Stimulated activated naive CD8-positive, alpha-beta T cell treated with anti-CD3 and anti-CD28 coated beads, Interleukin-15, Interleukin-2, amounts not matched to agents 100 ng/mL and 50 ng/mL, for 24 hours (primary cell): ENCODE measurements around the gene KSR2.
"Not testable (repeated sequence)": the region's sequence is repeated elsewhere in the genome, so short reads cannot be mapped to it uniquely, and the experiment has no call there.

Experiments
- H3K27ac Mint-ChIP-seq: one replicate; pipeline ENCODE4 v1.8.0; 2021; ENCODE audit warnings: mild to moderate bottlenecking, mixed read lengths
- H3K27me3 Mint-ChIP-seq: one replicate; pipeline ENCODE4 v1.8.0; 2021; ENCODE audit warnings: mixed read lengths
- H3K36me3 Mint-ChIP-seq: one replicate; pipeline ENCODE4 v1.8.0; 2021; ENCODE audit warnings: low read depth, mixed read lengths
- H3K4me1 Mint-ChIP-seq: one replicate; pipeline ENCODE4 v1.8.0; 2021; ENCODE audit warnings: low read depth, mixed read lengths
- H3K4me3 Mint-ChIP-seq: one replicate; pipeline ENCODE4 v1.8.0; 2021; ENCODE audit warnings: mild to moderate bottlenecking, mixed read lengths
- H3K9me3 Mint-ChIP-seq: one replicate; pipeline ENCODE4 v1.8.0; 2021; ENCODE audit warnings: mixed read lengths

Gene KSR2

DNA sequence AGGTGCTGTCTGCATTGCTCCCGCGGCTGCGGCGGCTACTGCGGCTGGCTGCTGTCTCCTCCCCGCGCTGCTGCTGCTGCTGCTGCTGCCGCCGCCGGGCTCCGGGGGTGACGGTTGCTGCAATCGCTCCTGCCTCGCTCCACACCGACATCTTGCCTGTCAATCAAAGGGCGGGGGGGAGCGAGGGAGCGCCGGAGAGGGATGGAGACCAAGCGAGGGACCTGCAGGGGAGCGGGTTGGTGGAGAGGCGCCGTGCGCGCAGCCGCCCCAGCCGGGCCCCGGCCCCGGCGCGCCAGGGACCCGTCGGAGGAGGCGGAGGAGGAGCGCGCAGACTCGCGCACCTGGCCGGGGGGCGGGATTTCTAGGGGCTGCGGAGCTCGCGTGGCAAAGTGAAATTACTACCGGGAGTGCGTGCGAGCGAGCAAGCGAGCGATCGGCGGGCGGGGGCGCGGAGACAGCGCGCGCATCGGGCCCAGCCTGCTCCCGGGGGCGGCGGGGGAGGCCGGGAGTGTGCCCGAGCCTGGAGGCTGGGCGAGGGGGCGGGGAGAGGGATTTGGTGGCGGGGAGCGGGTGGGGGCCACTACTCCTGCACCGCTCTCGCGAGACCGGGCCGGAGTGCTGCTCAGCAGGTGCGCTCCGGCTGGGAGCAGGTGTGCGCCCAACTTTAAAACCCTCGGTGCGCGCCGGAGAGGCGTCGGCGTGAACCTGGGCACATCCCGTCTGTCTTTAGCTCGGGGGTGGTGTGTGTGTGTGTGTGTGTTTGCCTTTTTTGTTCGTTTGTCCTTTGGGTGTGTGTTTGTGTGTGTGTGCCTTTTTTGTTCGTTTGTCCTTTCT is at the start of gene KSR2:
TSS of gene KSR2 (minus strand) at position 165 of the 834 bp plus-strand sequence. CDS start 735 bp downstream, outside the sequence.
- Mint-ChIP-seq H3K27me3 (peaks cover 66% of the 10 kb centered on the region), H3K36me3 (peaks cover 4% of the 10 kb centered on the region), H3K4me1 (peaks cover 5% of the 10 kb centered on the region), H3K9me3 (peaks cover 12% of the 10 kb centered on the region), H3K27ac (no peak within 1 kb of the TSS), H3K4me3 (peak within 1 kb of the TSS; percentile 81)

DNA sequence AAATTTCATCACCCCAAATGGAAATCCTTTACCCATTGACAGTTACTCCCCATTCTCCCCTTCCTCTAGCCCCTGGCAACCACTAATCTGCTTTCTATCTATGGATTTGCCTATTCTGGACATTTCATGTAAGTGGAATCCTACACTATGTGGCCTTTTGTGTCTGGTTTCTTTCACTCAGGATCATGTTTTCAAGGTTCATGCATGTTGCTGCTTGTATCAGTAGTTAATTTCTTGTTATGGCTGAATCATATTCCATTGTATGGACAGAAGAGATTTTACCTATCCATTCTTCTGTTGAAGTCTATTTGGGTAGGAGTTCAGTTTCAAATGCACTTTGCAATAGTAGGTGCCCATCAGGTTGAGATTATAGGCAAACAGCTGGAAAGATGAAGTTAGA is 49.1 kb upstream of the KSR2 start:
- Mint-ChIP-seq H3K4me1 (peaks cover 29% of the 10 kb centered on the region), H3K36me3 (peaks cover 46% of the 10 kb centered on the region), H3K27ac (peak overlapping the region; percentile 54), H3K4me3 (peak overlapping the region; percentile 94), H3K27me3 (no peaks in the 10 kb centered on the region), H3K9me3 (no peaks in the 10 kb centered on the region)

DNA sequence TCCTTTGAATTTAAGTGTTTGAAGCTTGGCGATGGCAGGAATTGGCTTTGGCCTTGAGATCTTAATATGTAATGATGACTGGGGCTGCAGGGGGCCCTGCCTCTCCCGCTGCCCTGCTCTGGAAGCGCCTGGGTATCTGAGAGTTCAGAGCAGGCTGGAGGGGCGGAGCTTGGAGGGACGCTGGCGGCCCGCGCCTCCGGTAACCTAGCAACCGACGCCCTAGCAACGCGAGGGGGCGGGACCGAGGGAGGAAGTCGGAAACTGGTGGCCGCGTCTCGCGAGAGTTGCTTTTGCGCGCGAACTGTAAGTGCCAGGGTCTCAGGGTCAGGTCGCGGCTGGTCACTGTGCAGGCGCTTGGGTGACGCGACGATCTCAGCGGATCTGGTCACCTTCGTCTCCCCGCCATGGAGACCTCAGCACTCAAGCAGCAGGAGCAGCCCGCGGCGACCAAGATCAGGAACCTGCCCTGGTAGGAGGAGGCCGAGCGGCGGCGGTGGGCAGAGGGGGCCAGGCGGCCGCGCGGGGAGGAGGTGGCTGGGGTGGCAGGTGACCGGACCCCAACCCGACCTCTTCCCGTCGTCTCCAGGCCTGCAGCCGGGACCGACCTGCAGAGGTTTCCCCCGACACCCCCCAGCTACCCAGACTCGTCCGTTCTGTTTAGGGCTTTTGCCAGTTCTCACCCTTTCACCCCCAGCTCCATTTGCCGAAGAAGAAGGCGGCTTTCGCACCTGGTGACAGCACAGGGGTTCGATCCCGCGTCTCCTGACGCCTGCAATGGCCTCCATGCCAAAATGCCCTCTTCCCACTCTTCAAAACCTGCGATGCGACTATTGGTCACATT is 47.9 kb upstream of the KSR2 start, which contains the start of gene RFC5:
TSS of gene RFC5 (plus strand) at position 280 of the 841 bp plus-strand sequence. CDS start at position 405, 125 bp downstream.
- peak within 1 kb of the TSS; percentile 94 for H3K4me3 Mint-ChIP-seq
- H3K27me3 Mint-ChIP-seq: no peaks in the 10 kb centered on the region
- peaks cover 23% of the 10 kb centered on the region for H3K4me1 Mint-ChIP-seq

DNA sequence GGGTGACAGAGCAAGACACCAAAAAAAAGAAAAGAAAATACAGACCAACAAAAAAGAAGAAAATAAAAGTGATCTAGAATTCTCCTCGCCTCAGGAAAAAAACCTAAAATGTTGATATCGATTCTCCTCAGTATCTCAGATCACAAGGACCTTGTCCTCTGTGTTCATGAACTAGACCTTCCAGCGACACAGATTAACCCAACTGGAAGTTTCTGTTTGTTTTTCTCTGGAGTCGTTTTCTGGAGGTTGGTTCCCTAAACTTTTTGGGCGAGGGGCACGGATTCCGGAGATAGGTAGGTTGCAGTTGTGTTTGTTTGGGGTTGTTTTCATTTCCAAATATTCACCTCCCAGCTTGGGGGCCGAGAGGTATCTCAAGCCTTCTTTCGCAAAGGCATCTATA is 47.2 kb upstream of the KSR2 start:
- peaks cover 23% of the 10 kb centered on the region for H3K4me1 Mint-ChIP-seq
- no peaks in the 10 kb centered on the region for H3K27me3 Mint-ChIP-seq
- peaks cover 27% of the 10 kb centered on the region for H3K36me3 Mint-ChIP-seq
- H3K9me3 Mint-ChIP-seq: no peaks in the 10 kb centered on the region
- no peak overlapping the region for H3K27ac Mint-ChIP-seq
- H3K4me3 Mint-ChIP-seq: peak overlapping the region; percentile 94

More for the DNA sequence above, 47.9 kb upstream of the KSR2 start, which contains the start of gene RFC5:
- Mint-ChIP-seq H3K9me3 (no peaks in the 10 kb centered on the region), H3K27ac (peak within 1 kb of the TSS; percentile 94), H3K36me3 (peaks cover 33% of the 10 kb centered on the region)

DNA sequence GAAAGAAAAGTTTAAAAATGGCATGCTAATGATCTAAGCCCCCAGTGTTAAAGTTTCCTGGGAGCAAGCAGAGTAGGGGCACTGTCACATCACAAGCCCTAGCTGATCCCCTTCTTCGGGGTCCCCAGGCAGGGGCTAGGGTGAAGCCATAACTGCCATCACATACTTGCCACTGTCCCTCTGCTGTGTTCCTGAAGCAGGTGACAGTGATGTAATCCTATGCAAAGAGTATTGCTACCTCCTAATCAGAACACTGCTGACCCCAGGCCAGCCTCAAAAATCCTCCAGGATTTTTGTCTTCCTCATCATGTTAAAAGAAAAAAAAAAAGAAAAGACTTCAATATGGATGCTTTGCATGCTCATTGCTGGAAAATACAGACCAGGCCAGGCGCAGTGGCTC is 46.5 kb upstream of the KSR2 start:
- H3K4me1 Mint-ChIP-seq: peaks cover 23% of the 10 kb centered on the region
- no peak overlapping the region for H3K4me3 Mint-ChIP-seq
- H3K27me3 Mint-ChIP-seq: no peaks in the 10 kb centered on the region
- H3K9me3 Mint-ChIP-seq: no peaks in the 10 kb centered on the region
- peaks cover 21% of the 10 kb centered on the region for H3K36me3 Mint-ChIP-seq
- no peak overlapping the region for H3K27ac Mint-ChIP-seq

DNA sequence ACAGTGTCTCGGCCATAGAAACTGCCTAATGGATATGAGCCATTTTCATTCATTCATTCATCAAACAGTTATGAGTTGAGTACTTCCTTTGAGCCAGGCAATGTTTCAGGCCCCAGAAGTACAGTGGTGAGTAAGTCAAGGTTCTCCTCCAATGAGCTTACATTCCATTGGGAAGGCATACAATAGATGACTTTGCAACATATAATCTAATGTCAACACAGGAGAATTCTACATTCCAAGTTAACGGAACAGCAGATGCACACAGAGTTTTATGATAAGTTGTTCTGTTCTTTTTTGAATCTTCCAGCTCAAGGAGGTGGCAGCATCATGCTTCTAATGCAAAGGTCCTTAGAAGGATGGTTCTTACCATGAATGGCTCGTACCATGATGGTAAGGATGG is 44.5 kb upstream of the KSR2 start:
- H3K27me3 Mint-ChIP-seq: no peaks in the 10 kb centered on the region
- no peak overlapping the region for H3K4me3 Mint-ChIP-seq
- H3K36me3 Mint-ChIP-seq: peaks cover 6% of the 10 kb centered on the region
- peaks cover 19% of the 10 kb centered on the region for H3K4me1 Mint-ChIP-seq
- H3K27ac Mint-ChIP-seq: no peak overlapping the region
- no peaks in the 10 kb centered on the region for H3K9me3 Mint-ChIP-seq

DNA sequence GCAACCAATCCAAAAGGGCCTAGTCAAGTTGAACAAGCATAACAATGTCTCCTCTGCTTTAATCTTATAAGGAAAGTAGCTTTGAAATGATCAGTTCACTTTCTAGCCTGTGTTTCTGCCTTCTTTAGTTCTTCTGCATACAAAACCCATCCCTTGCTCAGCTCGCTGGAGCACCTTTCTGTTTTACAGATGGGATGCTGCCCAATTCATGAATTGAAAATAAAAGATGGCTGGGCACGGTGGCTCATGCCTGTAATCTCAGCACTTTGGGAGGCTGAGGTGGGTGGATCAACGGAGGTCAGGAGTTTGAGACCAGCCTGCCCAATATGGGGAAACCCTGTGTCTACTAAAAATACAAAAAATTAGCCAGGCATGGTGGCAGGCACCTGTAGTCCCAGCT is 43.2 kb upstream of the KSR2 start:
- Mint-ChIP-seq H3K4me3 (no peak overlapping the region), H3K27ac (no peak overlapping the region), H3K4me1 (peaks cover 9% of the 10 kb centered on the region), H3K27me3 (no peaks in the 10 kb centered on the region), H3K36me3 (no peaks in the 10 kb centered on the region), H3K9me3 (no peaks in the 10 kb centered on the region)

DNA sequence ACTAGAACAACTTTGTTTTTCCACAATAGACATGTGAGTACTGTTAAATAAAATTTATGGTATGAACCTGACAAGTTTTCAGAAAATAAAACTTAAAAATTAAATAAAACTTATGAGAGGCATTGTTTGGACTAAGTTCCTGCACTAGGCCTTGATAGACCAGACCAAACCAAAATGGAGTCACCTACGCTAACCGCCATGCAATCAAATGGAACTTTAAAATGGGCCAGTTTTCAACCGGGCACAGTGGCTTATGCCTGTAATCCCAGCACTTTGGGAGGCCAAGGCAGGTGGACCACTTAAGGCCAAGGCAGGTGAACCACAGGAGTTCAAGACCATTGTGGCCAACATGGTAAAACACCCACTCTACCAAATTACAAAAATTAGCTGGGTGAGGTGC is 42.6 kb upstream of the KSR2 start:
- H3K27me3 Mint-ChIP-seq: no peaks in the 10 kb centered on the region

DNA sequence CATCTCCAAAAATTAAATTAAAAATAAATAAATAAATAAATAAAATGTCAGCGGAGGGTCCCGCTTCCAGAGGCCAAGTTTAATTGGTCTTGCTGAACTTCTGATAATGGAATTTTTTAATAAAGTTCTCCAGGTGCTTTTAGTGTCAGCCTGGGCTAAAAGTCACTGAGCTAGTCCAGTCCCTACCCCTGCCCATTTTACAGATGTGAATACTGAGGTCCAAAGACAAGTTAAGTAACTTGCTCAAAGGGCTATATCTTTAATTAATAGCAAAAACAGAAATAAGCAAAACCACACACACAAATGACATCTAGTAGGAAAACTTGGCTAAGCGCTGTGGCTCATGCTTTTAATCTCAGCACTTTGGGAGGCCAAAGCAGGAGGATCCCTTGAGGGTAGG is 42.1 kb upstream of the KSR2 start:
- Mint-ChIP-seq H3K36me3 (no peaks in the 10 kb centered on the region), H3K27ac (no peak overlapping the region), H3K4me1 (peaks cover 2% of the 10 kb centered on the region), H3K9me3 (no peaks in the 10 kb centered on the region), H3K4me3 (no peak overlapping the region), H3K27me3 (no peaks in the 10 kb centered on the region)

More for the DNA sequence above, 42.6 kb upstream of the KSR2 start:
- Mint-ChIP-seq H3K36me3 (no peaks in the 10 kb centered on the region), H3K27ac (no peak overlapping the region), H3K4me1 (peaks cover 6% of the 10 kb centered on the region), H3K9me3 (no peaks in the 10 kb centered on the region), H3K4me3 (no peak overlapping the region)

DNA sequence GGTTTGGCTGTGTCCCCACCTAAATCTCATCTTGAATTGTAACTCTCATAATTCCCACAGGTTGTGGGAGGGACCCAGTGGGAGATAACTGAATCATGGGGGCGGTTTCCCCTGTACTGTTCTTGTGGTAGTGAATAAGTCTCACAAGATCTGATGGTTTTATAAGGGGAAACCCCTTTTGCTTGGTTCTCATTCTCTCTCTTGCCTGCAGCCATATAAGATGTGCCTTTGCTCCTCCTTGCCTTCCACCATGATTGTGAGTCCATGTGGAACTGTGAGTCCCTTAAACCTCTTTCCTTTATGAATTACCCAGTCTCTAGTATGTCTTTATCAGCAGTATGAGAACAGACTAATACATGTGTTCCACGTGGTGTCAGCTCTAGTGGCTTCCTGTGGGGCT is 31.0 kb upstream of the KSR2 start:
- H3K4me3 Mint-ChIP-seq, H3K27ac Mint-ChIP-seq, H3K27me3 Mint-ChIP-seq, H3K9me3 Mint-ChIP-seq, H3K4me1 Mint-ChIP-seq, H3K36me3 Mint-ChIP-seq: not testable (repeated sequence)

DNA sequence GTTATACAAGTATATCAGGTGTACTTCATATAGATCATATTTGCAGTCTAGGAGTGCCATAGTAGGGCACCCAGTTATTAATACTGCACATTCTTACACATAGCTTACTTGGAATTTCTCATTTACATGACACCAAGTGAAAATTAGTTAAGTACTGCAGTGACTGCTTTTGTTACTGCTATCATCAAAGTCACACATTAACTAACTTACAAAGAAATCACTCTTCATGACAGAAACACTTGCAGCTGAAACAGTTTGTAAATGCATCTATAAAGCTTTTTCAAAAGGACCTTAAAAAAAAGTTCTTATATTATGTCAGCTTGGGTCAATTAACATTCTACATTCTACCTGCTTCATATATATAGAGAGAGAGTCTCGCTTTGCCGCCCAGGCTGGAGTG is 29.9 kb upstream of the KSR2 start:
- Mint-ChIP-seq H3K4me3 (no peak overlapping the region), H3K36me3 (peaks cover 5% of the 10 kb centered on the region), H3K9me3 (peaks cover 7% of the 10 kb centered on the region), H3K27ac (no peak overlapping the region), H3K27me3 (peaks cover 5% of the 10 kb centered on the region), H3K4me1 (peaks cover 12% of the 10 kb centered on the region)

DNA sequence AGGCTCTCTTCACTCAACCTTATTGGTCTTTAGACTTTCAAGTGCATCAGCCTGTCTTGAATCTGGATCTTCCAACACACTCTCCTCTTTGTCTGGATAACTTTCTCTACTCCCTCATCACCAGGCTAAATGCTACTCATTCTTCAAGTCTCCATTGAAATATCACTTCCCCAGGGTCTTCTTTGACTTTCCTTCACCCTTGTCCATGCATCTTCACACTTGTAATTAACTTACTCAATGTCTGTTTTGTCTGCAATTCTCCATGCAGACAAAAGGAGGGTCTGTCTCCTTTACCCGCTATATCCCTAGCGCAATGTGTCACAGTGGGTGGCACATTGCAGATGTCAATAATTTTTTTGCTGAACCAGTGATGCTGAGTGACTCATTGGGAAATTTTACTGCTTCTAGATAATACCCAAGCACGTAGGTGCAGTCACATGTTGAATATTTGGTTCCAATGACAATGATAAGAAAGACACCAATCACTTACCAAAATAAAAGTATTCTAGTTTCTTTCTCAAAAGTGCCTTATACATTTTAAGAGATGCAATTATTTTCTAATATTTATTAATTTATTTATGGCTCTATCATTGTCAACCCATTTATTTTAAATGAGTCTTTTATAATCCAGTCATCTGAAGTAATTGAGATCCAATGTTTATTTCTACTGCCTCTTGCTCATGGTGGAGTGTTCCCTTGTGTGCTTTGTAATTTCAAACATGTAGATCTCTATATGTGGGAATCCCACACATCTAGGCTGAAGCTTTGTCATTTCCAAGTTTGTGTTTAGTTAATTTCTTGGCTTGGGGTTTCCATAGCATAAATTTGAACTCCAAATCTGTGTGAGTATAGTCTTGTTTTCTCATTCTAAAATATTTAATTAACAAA is 26.0 kb upstream of the KSR2 start:
- H3K9me3 Mint-ChIP-seq: peaks cover 1% of the 10 kb centered on the region
- H3K27ac Mint-ChIP-seq: no peak overlapping the region
- H3K4me3 Mint-ChIP-seq: no peak overlapping the region
- peaks cover 3% of the 10 kb centered on the region for H3K36me3 Mint-ChIP-seq
- H3K4me1 Mint-ChIP-seq: peaks cover 10% of the 10 kb centered on the region
- peaks cover 15% of the 10 kb centered on the region for H3K27me3 Mint-ChIP-seq

DNA sequence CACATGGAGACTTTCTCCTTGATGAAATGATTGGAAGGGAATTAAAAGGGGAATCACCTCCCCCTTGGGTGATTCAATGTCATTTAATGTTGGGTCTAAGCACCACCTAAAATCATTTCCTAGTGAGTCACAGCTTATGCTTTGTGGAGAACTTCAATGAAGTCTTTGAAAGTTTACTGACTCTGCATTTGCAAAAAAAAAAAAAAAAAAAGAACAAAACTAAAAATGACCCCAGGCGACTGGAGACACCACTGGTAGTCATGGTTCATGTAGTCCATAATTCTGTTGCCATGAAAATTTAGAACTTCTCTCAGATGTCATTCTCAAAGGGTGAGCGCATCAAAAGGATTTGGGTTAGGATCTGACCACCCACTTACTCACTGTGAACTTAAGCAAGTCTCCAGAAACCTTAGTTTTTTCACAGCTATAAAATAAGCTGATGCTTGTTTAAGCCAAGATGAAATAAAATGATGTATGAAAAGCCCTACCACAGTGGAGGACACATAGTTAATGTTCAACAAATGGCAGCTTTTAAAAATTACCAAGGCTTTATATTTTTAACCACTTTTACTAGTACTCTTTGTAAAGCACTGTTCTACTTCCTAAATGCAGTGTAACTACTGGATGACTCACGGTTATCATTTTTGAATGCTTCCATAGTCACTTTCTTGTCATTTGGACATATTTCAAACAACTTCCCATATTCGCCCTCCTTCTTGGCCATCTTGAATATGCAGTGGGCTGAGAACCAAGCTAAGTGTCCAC is 18.1 kb upstream of the KSR2 start:
- Mint-ChIP-seq H3K27ac (no peak overlapping the region), H3K36me3 (no peaks in the 10 kb centered on the region), H3K9me3 (no peaks in the 10 kb centered on the region)

DNA sequence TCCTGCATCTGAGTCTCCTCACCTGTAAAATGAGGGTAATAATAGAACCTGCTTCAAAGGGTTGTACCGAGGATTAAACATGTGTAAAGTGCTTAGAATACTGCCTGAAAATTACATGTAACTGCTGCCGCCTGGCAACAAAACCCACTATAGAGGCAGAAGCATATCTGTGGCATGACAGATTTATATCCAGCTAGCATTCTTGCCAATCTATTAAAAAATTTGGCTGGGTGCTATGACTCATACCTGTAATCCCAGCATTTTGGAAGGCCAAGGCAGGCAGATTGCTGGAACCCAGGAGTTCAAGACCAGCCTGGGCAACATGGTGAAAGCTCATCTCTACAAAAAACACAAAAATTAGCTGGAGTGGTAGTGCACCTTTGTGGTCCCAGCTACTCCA is 16.4 kb upstream of the KSR2 start:
- Mint-ChIP-seq H3K9me3 (no peaks in the 10 kb centered on the region), H3K27me3 (peaks cover 14% of the 10 kb centered on the region), H3K4me3 (no peak overlapping the region), H3K27ac (no peak overlapping the region), H3K4me1 (no peaks in the 10 kb centered on the region), H3K36me3 (no peaks in the 10 kb centered on the region)

More for the DNA sequence above, 18.1 kb upstream of the KSR2 start:
- Mint-ChIP-seq H3K27me3 (peaks cover 22% of the 10 kb centered on the region), H3K4me1 (no peaks in the 10 kb centered on the region), H3K4me3 (no peak overlapping the region)
